ENCODE results near the gene CENPN.

GRCh38 chr16:81004646-81005353, 2.2 kb upstream of the CENPN start:
- no peak for TF ChIP-seq POLR2AphosphoS5 (IDR thresholded peaks at IDR 0.05; ENCODE audit: low read depth, low read length)
- peak; percentile 68 for TF ChIP-seq CTCF (IDR thresholded peaks at IDR 0.05)
